Right cardiac atrium (tissue), 5 donors: Measurements from ENCODE around the gene WSB2. TPM values are rescaled to one million over a fixed set of nuclear protein-coding genes. Genes with fewer than 3 reads are reported as not detected.

ENCODE experiments used
- ATAC-seq, 2 donors: fragments of 200-7000 bp; cut with Tn5 transposase; one replicate each; pipeline versions ENCODE4 v1.8.0 to v1.9.1; 2020; ENCODE audit warnings: moderate library complexity in 2 of 2, mild to moderate bottlenecking in 1 of 2
- DNase-seq, 3 donors: peaks; one replicate each; pipeline ENCODE4 v3.0.0-alpha.2; 2020
- H3K27ac ChIP-seq: one replicate; pipeline ENCODE4 v1.5.1; 2013; ENCODE audit warnings: mild to moderate bottlenecking, low read length, control low read depth, moderate library complexity
- H3K27me3 ChIP-seq: one replicate; pipeline ENCODE4 v1.6.1; 2013; ENCODE audit not compliant: control insufficient read depth, insufficient read depth
- H3K4me1 ChIP-seq: one replicate; pipeline ENCODE4 v1.6.1; 2013; ENCODE audit warnings: low read length; ENCODE audit not compliant: control insufficient read depth, insufficient read depth
- H3K4me3 ChIP-seq: one replicate; pipeline ENCODE4 v1.5.1; 2013; ENCODE audit warnings: low read length, control low read depth
- H3K9me3 ChIP-seq: one replicate; pipeline ENCODE4 v1.6.1; 2013; ENCODE audit warnings: low read length; ENCODE audit not compliant: control insufficient read depth
- WGBS: extraction: QIAGEN DNeasy Blood & Tissue Kit; methylation state at CpG from one replicate; pipeline ENCODE4 v1.1.7; 2013; 5-methylcytosine and 5-hydroxymethylcytosine counted together
- intact Hi-C, 4 donors: fragments of 100-400 bp; cut with DNase I; formaldehyde crosslinking; loops; one replicate each; pipeline versions ENCODE4 v1.11.0 to v1.14.0; 2022 to 2023
- polyA plus RNA-seq: library from polyadenylated mRNA; stranded (reverse); fragments of 200-250 nt; gene quantifications from one replicate; pipeline ENCODE4 v1.2.3, GENCODE V29; 2013
- total RNA-seq, 4 donors: library from RNA; stranded (reverse); fragmentation: NEBNext Ultra II Directional; extraction: Animal tissue kit (Norgen Biotek cat#: 25700); gene quantifications; one replicate each; pipeline ENCODE4 v1.2.1, GENCODE V29; 2021
- donor health status: healthy with polysubstance abuse.
- donor health status: DM: no; HTN: yes; CAD: no.
- donor health status: DM: no; HTN: no; CAD: no.
- donor health status: DM: no; HTN: yes; CAD: no; lungs with severe emphysema.
- donor health status: DM: yes; HTN: yes; CAD: no.

WSB2 gene
- total and polyA plus RNA-seq, 5 donors: 40.6 to 79.2 (median 72.3) TPM

DNA sequence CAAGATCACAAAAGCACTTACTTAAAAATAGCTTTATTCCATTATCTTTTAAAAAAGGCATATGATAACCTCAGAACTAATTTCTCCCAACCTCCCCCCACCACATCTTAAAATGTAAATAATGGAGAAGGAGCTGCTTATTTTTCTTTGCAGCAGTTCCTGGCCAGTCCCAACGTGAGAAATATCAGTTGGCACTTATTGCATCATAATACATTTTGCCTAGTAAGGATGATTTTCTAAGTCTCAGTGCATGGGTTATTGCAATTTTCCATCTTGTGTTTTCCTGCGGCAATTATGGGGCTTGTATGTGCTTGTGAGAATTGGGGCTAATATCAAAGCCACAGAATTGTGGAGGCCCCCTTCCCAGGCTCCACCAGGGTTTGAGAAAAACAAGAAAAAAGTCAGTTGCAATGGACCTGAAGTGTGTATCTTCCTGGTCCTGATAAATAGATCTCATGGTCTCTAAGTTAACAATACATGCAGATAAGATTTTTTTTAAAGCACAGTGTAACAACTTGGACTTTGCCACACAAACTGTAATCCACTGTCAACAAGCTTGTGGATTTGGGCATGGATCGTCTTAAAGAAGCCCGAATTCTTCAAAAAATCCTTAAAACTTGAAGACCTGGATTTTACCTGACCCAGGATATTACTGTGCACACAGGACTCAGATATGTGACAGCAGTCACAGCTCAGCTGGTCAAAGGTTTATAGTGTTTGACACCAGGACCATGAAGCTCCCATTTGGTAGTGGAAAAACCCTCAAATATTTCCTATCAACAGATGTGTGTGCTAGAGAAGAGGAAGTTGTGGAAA is 2.8 kb upstream of the WSB2 start:
- Histone ChIP-seq H3K4me1 (no peaks in the 10 kb centered on the region), H3K27ac (no peak overlapping the region), H3K27me3 (no peaks in the 10 kb centered on the region), H3K9me3 (no peaks in the 10 kb centered on the region), H3K4me3 (no peak overlapping the region)
- WGBS: 71% methylated on average over 4 of the region's 4 CpGs
- no peak for DNase-seq
- intact Hi-C loops: no loop called here
- ATAC-seq: no peak

DNA sequence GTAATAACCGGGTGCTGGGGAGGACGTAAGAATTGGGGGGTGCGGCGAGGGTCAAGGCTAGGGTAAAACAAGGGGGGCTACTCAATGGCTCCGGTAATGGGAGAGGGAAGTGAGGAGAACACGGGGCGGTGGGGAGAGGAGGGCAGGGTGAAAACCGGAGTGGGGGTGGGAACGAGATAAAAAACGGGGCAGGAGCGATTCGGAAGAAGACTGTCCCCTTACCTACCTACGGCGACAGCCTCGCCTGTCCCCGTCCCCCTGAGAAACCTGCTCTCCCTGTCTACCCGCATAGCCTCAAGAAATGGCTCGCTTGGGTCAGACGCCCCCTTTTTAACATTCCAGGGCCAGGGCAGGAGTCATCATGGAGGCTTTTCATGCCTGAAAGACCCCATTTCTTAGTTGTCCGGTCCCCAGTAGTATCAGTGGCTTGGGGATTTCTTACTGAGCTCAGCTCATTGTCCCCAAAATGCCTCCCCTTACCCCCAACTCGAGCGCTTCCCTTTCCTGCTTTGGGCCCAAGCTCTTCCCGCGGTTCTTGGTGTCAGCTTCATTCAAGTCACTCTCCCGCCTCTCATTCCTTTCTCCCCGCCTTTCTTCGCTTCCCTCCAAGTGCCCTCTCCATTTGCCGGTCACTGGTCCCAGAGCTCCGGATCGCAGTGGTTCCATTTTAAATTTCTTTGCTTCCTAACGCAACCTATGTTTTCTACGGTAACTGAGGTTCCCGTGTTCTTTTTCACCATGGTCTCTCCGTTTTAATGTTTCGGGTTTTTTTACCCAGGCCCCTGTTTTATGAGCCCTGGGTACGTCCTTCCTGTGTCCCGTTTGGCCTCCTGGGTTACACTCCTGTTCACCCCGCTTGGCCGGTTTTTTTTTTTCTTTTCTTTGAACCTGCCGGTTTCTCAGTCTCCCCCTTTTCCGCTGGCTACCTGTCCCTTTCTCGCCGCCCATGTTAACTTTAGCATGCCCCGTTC is 1.2 kb upstream of the WSB2 start:
- WGBS: 3% methylated on average over 44 of the region's 44 CpGs
- DNase-seq (peak in 2 of 3 donors; percentile 30 to 71), ATAC-seq (peak; percentile 53 to 60)
- no peaks in the 10 kb centered on the region for H3K4me1 ChIP-seq
- intact Hi-C loops: no loop called here
- H3K4me3 ChIP-seq: peak overlapping the region; percentile 100
- peak overlapping the region; percentile 99 for H3K27ac ChIP-seq
- no peaks in the 10 kb centered on the region for H3K9me3 ChIP-seq
- no peaks in the 10 kb centered on the region for H3K27me3 ChIP-seq

- 1% methylated on average over 46 of the region's 46 CpGs for WGBS
- no peaks in the 10 kb centered on the region for H3K27me3 ChIP-seq
- intact Hi-C loops: no loop called here
- H3K27ac ChIP-seq: peak overlapping the region; percentile 99
- DNase-seq: peak; percentile 55 to 82 (median 78)
- H3K4me3 ChIP-seq: peak overlapping the region; percentile 100
- H3K9me3 ChIP-seq: no peaks in the 10 kb centered on the region
- peak; percentile 38 to 47 for ATAC-seq
- H3K4me1 ChIP-seq: no peaks in the 10 kb centered on the region
Measured at GRCh38 chr12:118060301-118061010, 523 bp downstream of the WSB2 start.

- ATAC-seq (peak in 1 of 2 donors; percentile 32), DNase-seq (no peak)
- H3K9me3 ChIP-seq: no peaks in the 10 kb centered on the region
- H3K27ac ChIP-seq: peak overlapping the region; percentile 99
- H3K27me3 ChIP-seq: no peaks in the 10 kb centered on the region
- intact Hi-C loops: no loop called here
- WGBS: 17% methylated on average over 11 of the region's 11 CpGs
- H3K4me3 ChIP-seq: peak overlapping the region; percentile 100
- H3K4me1 ChIP-seq: no peaks in the 10 kb centered on the region
Measured at GRCh38 chr12:118059341-118060191, 1.4 kb downstream of the WSB2 start.

DNA sequence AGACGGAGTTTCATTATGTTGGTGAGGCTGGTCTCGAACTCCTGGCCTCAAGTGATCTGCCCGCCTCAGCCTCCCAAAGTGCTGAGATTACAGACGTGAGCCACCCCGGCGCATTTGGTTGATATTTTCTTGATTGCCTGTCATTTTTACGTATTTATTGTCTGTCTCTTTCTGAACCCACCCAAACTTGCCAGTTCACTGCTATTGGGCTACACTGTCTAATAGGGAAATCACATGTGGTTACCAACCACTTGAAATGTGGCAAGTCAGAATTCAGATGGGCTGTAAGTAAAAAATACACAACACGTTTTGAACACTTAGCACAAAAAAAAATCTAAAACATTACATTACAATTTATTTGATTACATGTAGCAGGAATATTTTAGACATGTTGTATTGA is 2.1 kb downstream of the WSB2 start:
- intact Hi-C loops: no loop called here
- DNase-seq (no peak), ATAC-seq (no peak)
- 87% methylated on average over 8 of the region's 8 CpGs for WGBS
- no peak overlapping the region for H3K27ac ChIP-seq
- H3K9me3 ChIP-seq: no peaks in the 10 kb centered on the region
- no peak overlapping the region for H3K4me3 ChIP-seq
- no peaks in the 10 kb centered on the region for H3K4me1 ChIP-seq
- H3K27me3 ChIP-seq: no peaks in the 10 kb centered on the region

DNA sequence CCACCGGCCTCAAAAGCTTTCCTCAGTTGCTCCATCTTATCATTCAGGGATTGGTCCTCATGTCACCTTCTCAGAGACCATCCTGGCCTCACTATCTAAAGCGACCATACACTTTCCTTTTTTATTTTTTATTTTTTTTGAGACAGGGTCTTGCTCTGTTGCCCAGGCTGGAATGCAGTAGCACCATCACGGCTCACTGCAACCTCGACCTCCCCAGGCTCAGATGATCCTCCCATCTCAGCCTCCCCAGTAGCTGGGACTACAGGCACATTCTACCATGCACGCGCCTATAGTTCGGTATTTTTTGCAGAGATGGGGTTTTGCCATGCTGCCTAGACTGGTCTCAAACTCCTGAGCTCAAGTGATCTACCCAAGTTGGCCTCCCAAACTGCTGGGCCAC is 2.8 kb downstream of the WSB2 start:
- 96% methylated on average over 7 of the region's 7 CpGs for whole genome bisulfite sequencing
- no peaks in the 10 kb centered on the region for H3K9me3 ChIP-seq
- H3K27me3 ChIP-seq: no peaks in the 10 kb centered on the region
- ATAC-seq (no peak), DNase-seq (no peak)
- no peak overlapping the region for H3K4me3 ChIP-seq
- no peak overlapping the region for H3K27ac ChIP-seq
- intact Hi-C loops: no loop called here
- H3K4me1 ChIP-seq: no peaks in the 10 kb centered on the region

- no peaks in the 10 kb centered on the region for H3K9me3 ChIP-seq
- 70% methylated on average over 13 of the region's 13 CpGs for WGBS
- DNase-seq (no peak), ATAC-seq (no peak)
- no peaks in the 10 kb centered on the region for H3K27me3 ChIP-seq
- peaks cover 11% of the 10 kb centered on the region for H3K4me1 ChIP-seq
- intact Hi-C loops: no loop called here
- peak overlapping the region; percentile 5 for H3K27ac ChIP-seq
- H3K4me3 ChIP-seq: no peak overlapping the region
Measured at GRCh38 chr12:118055865-118056773, 4.9 kb downstream of the WSB2 start.

GRCh38 chr12:118055144-118055557 is 5.8 kb downstream of the WSB2 start:
- peak in 1 of 2 donors; percentile 39 for ATAC-seq
- Histone ChIP-seq H3K4me1 (peaks cover 11% of the 10 kb centered on the region), H3K27ac (no peak overlapping the region), H3K4me3 (no peak overlapping the region), H3K27me3 (no peaks in the 10 kb centered on the region), H3K9me3 (no peaks in the 10 kb centered on the region)
- DNase-seq: peak in 2 of 3 donors; percentile 44 to 61
- intact Hi-C loops: no loop called here
- WGBS: 64% methylated on average over 2 of the region's 2 CpGs

DNA sequence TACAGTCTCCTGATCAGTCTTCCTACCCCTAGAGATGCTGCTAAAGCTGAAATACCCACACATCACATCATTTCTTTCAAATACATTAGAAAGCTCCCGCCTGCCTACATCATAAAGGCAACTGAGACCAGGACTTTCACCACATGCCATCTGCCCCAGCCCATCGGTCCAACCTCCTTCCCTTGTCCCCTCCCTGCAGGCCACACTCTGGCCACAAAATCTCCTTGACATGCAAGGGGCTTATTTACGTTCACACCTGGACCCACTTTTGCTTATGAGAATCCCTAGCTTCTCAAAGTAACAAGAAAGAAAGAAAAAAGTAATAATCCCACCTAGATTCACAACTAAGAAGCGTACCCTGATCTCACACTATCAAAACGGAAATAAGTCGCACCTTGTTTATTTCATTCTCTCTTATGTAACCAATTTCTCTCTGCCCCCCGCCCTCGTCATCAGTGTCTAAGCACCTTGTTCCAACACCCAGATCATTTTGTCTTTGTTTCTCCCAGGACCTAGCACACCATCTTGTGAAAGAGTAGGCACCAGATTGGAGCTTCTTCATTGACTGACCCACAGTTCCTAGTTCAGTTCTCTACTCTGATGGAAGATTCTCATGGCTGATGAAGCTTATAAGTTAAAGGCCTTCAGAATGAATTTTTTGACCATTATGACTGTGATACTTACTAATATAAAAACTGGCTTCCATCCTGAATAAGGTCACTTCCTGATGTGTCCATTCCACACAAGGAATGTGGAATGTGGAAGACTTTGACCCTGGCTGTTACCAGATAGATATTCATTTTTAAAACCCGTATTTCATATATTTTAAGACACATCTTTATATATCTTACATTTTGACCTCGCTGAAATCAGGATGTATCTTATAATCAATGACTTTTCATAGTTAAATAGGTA is 7.7 kb downstream of the WSB2 start:
- ATAC-seq (no peak), DNase-seq (no peak)
- H3K27ac ChIP-seq: peak overlapping the region; percentile 83
- H3K27me3 ChIP-seq: no peaks in the 10 kb centered on the region
- intact Hi-C loops: no loop called here
- peaks cover 11% of the 10 kb centered on the region for H3K4me1 ChIP-seq
- no peak overlapping the region for H3K4me3 ChIP-seq
- no peaks in the 10 kb centered on the region for H3K9me3 ChIP-seq
- 90% methylated on average over 10 of the region's 10 CpGs for WGBS
